Amygdala (tissue), 56 donors: ENCODE results near the gene ARHGAP32.
"Not testable (repeated sequence)": the region's sequence is repeated elsewhere in the genome, so short reads cannot be mapped to it uniquely, and the experiment has no call there.

ENCODE experiments used
- DNase-seq, 56 donors: peaks; one replicate each; lab custom pipeline; 2025; lab: John Stamatoyannopoulos, UW

The ARHGAP32 gene

GRCh38 chr11:128937480-128937879 lies 254.6 kb downstream of the ARHGAP32 start:
- DNase-seq: no peak

DNA sequence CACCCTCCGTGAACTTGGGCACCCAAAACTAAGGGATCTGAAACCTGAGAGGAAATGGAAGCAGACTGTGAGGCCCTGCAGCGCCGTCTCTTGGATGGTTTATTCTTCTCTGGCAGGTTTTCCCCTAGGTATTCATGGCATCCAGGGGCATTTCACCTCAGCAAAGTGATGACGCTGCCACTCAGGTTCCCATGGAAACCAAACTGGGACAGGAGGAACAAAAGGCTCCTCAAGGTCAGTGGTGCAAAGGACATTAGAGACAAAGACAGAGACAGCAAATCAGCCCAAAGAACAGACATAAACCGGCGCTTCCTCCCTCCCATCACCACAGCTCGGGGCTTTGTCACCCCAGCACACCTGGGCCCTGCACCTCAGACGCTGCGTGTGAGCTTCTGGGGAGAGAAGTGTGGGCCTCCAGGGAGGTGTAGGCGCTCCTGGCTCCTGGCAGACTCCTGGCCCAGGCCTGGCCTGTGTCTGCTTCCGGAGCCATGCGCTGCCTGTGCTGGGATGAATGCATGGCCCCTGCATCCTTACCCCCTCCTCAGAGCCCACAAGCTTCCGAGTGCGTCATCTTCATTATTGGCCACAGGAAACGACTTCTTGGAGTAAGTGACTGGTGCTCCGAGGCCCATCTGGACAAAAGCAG lies 255.4 kb downstream of the ARHGAP32 start:
- no peak for DNase-seq

GRCh38 chr11:128934926-128935325 lies 257.2 kb downstream of the ARHGAP32 start:
- no peak for DNase-seq

- DNase-seq: no peak
These were observed 257.8 kb downstream of the ARHGAP32 start for GRCh38 chr11:128934351-128934750.

- DNase-seq: no peak
These were observed 258.5 kb downstream of the ARHGAP32 start for GRCh38 chr11:128933481-128934178.

DNA sequence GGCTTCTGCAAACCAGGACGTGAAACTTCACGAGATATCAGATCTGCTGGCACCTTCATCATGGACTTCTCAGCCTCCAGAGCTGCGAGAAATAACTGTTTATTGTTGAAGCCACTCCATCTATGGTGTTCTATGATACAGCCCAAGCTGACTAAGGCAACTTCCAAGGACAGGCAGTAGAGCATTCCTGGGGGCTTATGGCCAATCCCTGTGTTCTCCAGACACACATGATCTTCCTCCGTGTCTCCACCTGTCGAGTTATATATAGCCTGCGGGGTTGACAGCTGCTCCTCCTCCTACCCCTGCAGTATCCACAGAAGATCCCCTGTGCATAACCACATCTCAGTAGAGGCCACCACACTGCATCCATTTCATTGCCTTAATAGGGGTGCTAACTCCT lies 260.5 kb downstream of the ARHGAP32 start:
- no peak for DNase-seq

- DNase-seq: no peak
These were observed 261.1 kb downstream of the ARHGAP32 start for GRCh38 chr11:128931066-128931465.

DNA sequence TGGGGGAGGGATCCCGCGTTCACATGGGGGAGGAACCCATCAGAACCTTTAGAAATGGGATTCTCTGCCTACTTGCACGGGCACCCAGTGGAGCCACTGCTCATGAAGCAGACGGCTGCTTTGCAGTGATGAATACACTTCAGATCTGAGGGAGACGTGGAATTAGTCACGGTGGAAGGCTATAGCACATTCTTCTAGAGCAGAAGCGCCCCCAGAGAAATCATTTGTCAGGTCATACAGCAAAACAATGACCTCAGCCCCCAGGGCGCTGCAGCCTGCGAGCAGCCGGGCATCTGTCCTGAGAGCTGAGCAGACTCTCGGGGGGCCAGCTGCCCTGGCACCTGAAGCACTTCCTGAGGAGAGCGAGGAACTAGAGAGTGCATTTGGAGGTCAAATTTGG lies 262.1 kb downstream of the ARHGAP32 start:
- DNase-seq: no peak

- DNase-seq: no peak
These were observed 262.7 kb downstream of the ARHGAP32 start for GRCh38 chr11:128929468-128929867.

DNA sequence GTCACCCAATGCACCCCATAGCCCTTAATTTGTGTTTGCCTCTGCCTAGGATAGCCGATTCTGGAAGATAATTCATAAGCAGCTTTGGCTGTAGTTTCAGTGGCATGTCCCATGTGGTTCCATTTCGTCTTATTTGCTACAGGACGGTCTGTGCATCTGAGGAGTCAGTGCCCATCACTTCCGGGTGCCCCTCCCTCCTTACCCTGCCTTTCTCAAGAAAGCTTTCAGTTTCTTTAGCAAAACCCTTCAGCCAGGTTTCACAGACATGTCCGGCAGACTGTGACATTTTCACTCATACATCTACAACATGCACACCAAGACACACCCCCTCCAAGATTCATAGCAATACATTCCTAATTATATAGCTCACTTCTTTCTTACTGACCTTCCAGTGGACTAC lies 263.7 kb downstream of the ARHGAP32 start:
- no peak for DNase-seq

- no peak for DNase-seq
These were observed 264.3 kb downstream of the ARHGAP32 start for GRCh38 chr11:128927683-128928336.

DNA sequence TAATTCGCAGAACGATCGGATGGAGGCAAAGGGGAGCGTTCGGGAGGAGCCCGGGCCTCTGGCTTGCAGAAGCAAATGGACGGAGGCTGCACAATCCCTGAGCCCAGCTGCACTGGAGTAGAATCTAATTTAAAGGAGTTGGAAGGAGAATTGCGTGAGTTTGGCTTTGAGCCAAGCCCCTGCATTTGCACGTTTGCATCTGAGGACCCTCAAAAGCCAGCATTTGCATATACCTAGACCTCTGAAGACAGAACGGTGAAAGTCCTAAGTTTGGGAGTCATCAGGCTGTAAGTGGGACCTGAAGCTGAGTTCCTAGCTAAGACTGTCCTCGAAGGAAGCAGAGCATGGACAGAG lies 265.0 kb downstream of the ARHGAP32 start:
- no peak for DNase-seq

GRCh38 chr11:128926437-128927107 lies 265.6 kb downstream of the ARHGAP32 start:
- no peak for DNase-seq

- no peak for DNase-seq
These were observed 266.1 kb downstream of the ARHGAP32 start for GRCh38 chr11:128926000-128926399.

DNA sequence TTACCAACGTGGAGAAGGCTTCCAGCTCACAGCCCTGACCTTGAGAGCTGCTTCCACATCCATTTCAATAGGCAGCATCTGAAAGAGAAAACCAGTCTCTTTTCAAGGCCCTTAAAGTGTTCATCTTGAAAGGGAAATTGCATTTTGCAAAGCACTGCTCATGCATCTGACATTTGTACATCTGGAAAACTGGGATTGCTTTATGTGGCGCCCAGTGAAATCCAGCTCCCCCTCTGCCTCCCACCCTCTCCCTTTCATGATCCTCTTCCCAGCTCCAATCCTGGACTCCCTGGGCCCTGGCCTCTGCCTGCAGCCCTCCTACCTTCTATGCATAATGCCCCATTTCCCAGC lies 266.9 kb downstream of the ARHGAP32 start:
- no peak for DNase-seq

- DNase-seq: no peak
These were observed 267.4 kb downstream of the ARHGAP32 start for GRCh38 chr11:128924510-128925249.

DNA sequence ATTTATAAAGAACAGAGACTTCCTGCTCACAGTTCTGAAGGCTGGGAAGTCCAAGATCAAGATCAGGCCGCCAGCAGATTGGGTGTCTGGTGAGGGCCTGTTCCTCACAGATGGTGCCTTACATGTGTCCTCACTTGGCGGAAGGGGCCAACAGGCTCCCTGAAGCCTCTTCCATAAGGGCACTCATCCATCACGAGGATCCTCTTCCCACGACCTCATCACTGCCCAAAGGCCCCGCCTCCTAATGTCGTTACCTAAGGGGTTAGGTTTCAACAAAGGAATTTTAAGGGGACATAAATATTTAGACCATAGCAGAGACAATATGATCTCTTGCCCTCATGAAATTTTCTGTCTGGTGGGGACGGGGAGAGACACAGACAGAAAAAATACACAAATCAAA lies 268.0 kb downstream of the ARHGAP32 start:
- DNase-seq: no peak

DNA sequence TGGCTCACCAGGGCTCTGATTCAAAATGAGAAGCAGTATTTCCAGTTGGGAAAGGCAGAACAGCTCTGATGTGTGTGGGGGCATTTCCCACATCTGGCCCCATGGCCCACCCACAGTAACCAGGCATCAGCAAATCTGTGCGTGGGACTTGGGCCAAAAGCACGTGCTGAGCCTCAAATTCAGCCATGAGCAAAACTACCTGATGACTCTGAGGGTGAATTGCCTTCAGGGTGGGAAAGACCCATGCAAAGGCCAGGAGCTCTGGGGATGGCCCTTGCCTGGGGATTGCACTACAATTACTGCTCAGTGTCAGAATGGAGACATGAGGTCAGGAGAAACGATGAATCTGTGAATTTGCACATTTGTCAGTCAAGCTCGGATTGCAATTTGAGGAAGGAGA lies 270.3 kb downstream of the ARHGAP32 start:
- no peak for DNase-seq

GRCh38 chr11:128920666-128921065 lies 271.5 kb downstream of the ARHGAP32 start:
- DNase-seq: no peak

DNA sequence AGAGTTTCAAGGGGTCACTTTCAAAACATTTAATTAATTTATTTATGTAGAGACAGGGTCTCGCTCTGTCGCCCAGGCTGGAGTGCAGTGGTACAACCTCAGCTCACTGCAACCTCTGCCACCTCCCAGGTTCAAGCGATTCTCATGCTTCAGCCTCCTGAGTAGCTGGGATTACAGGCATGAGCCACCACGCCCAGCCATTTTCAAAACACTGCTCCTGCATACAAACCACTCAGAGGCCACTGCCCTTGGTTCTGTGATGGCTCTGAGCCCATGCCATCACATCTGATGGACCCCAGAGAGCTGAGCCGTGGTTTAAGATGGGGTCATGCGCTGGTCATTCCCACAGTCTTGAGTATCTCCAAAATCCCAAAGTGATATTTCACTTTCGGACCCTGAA lies 272.5 kb downstream of the ARHGAP32 start:
- DNase-seq: not testable (repeated sequence)

DNA sequence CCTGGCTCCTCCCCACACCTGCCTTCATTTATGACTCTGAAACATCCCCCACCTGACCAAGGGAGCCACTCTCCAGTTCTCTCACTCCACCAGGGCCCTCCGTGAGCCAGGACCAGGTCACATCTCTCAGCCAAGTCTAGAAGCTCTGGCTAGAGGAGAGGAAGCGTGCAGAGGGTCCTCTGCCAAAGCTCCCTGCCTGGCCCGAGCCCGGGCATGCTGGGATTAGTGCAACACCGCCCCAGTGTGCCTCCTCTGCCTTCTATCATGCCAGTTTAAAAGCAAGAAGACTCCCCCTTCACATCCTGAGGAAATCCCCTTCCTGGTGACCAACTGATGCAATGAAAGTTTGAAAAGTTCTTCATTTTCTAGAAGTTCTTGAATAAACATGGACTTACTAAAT lies 272.9 kb downstream of the ARHGAP32 start:
- DNase-seq: no peak
